PC-9 (cell line): ENCODE data around the gene COP1. TPM values are rescaled to one million over a fixed set of nuclear protein-coding genes. Genes with fewer than 3 reads are reported as not detected.

Experiments
- BruUV-seq: library from RNA; stranded (reverse); fragments of 400-500 nt; replicated peaks from 2 replicates; lab custom pipeline; 2021; lab: Mats Ljungman, UMichigan
- CTCF ChIA-PET: fragments of 300-600 bp; sonication (Branson Sonifier 250); formaldehyde crosslinking; loops from one replicate; lab custom pipeline; 2022; ENCODE audit warnings: antibody characterized with exemption; lab: Charles Lee
- POLR2A ChIA-PET: fragments of 300-600 bp; sonication (Branson Sonifier 250); formaldehyde crosslinking; loops from one replicate; lab custom pipeline; 2022; ENCODE audit warnings: antibody characterized with exemption; ENCODE audit not compliant: unreplicated experiment; lab: Charles Lee
- DNase-seq, 2 experiments: peaks; one replicate each; pipeline versions ENCODE4 v3.0.0 to v3.0.0-alpha.2; 2015 to 2022; ENCODE audit warnings: mixed read lengths in 1 of 2
- H2AFZ ChIP-seq: fragments of 200-600 bp; sonication (generic); 2 replicates; pipeline ENCODE4 v1.8.1; 2017; ENCODE audit warnings: antibody characterized with exemption
- H3F3A ChIP-seq: fragments of 200-600 bp; sonication (generic); 2 replicates; pipeline ENCODE4 v1.8.1; 2017; ENCODE audit warnings: antibody characterized with exemption, mild to moderate bottlenecking, low read depth; ENCODE audit not compliant: insufficient read depth
- H3K27ac ChIP-seq: fragments of 200-600 bp; sonication (generic); 2 replicates; pipeline ENCODE4 v1.6.1; 2016; ENCODE audit warnings: mixed run types
- H3K27me3 ChIP-seq: fragments of 200-600 bp; sonication (generic); 2 replicates; pipeline ENCODE4 v1.6.1; 2016; ENCODE audit warnings: low read depth, mixed run types; ENCODE audit not compliant: insufficient read depth
- H3K36me3 ChIP-seq: fragments of 200-600 bp; sonication (generic); 2 replicates; pipeline ENCODE4 v1.6.1; 2016; ENCODE audit warnings: low read depth, mixed run types
- H3K4me1 ChIP-seq: fragments of 200-600 bp; sonication (generic); replicated peaks from 2 replicates; pipeline ENCODE4 v1.6.1; 2016; ENCODE audit warnings: mixed run types; ENCODE audit not compliant: insufficient read depth
- H3K4me2 ChIP-seq: fragments of 200-600 bp; sonication (generic); 2 replicates; pipeline ENCODE4 v1.6.1; 2017; ENCODE audit warnings: mixed run types
- H3K4me3 ChIP-seq: fragments of 200-600 bp; sonication (generic); 2 replicates; pipeline ENCODE4 v1.6.1; 2016; ENCODE audit warnings: mixed run types
- H3K79me2 ChIP-seq: fragments of 200-600 bp; sonication (generic); 2 replicates; pipeline ENCODE4 v1.6.1; 2017; ENCODE audit warnings: low read depth, mixed run types
- H3K9me2 ChIP-seq: fragments of 200-600 bp; sonication (generic); 2 replicates; pipeline ENCODE4 v1.8.1; 2017; ENCODE audit warnings: mild to moderate bottlenecking; ENCODE audit not compliant: insufficient read depth
- H3K9me3 ChIP-seq: fragments of 200-600 bp; sonication (generic); 2 replicates; pipeline ENCODE4 v1.8.1; 2016; ENCODE audit warnings: low read depth; ENCODE audit not compliant: insufficient read depth
- H4K20me1 ChIP-seq: fragments of 200-600 bp; sonication (generic); 2 replicates; pipeline ENCODE4 v1.8.1; 2017; ENCODE audit not compliant: insufficient read depth
- EZH2 ChIP-seq: fragments of 200-600 bp; sonication (generic); IDR thresholded peaks from 2 replicates; pipeline ENCODE4 v1.8.0; 2017; ENCODE audit warnings: antibody characterized with exemption, low read depth
- intact Hi-C: fragments of 100-400 bp; cut with micrococcal nuclease; formaldehyde crosslinking; loops from one replicate; pipeline ENCODE4 v1.10.0; 2022; ENCODE audit not compliant: unreplicated experiment
- total RNA-seq: library from RNA; stranded (reverse); gene quantifications from 2 replicates; pipeline ENCODE4 v1.2.3, GENCODE V29; 2021
- TF ChIP-seq, protein P1 (sequence below): fragments of 200-600 bp; sonication (generic); conservative IDR thresholded peaks from 2 replicates; pipeline ENCODE4 v1.6.1; 2017; ENCODE audit warnings: mixed run types, antibody characterized with exemption, mild to moderate bottlenecking, moderate library complexity

Gene COP1
- total RNA-seq, 1 experiment from 2014 or later, result 38.0 TPM

DNA sequence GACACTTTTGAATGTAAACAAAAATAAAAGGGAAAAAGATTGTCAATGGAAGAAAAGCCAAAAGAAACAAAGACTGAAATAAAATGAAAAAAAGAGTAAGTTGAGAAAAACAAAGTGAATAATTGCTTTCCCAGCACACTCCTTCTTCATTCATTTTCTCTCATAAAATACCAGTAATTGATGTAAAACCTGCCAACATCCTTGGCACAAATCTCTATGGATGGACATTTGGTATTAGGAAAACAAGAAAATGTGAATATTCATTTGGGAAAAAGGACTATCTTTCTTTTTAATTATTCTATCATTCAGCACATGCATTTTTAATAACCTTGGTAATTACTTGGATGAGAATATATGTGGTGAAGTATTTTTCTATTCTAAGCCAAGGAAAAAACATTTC is 259.3 kb downstream of the COP1 start:
- H3K27me3 ChIP-seq, result no peaks in the 10 kb centered on the region
- BruUV-seq, result no TSS peak
- H3K4me3 ChIP-seq, result no peak overlapping the region
- no peaks in the 10 kb centered on the region for H3K9me3 ChIP-seq
- no peaks in the 10 kb centered on the region for H3F3A ChIP-seq
- no peaks in the 10 kb centered on the region for H3K9me2 ChIP-seq
- no peaks in the 10 kb centered on the region for H3K4me1 ChIP-seq
- no peak overlapping the region for H2AFZ ChIP-seq
- intact Hi-C loops, result no loop called here
- H3K36me3 ChIP-seq, result 0 out of 2 replicates have a peak, but pooled peaks cover 3% of the 10 kb centered on the region
- no peak for DNase-seq
- POLR2A ChIA-PET, result no interaction called here
- no peaks in the 10 kb centered on the region for H4K20me1 ChIP-seq
- no peak overlapping the region for H3K4me2 ChIP-seq
- TF ChIP-seq EZH2, result no peak
- TF ChIP-seq, protein P1, sequence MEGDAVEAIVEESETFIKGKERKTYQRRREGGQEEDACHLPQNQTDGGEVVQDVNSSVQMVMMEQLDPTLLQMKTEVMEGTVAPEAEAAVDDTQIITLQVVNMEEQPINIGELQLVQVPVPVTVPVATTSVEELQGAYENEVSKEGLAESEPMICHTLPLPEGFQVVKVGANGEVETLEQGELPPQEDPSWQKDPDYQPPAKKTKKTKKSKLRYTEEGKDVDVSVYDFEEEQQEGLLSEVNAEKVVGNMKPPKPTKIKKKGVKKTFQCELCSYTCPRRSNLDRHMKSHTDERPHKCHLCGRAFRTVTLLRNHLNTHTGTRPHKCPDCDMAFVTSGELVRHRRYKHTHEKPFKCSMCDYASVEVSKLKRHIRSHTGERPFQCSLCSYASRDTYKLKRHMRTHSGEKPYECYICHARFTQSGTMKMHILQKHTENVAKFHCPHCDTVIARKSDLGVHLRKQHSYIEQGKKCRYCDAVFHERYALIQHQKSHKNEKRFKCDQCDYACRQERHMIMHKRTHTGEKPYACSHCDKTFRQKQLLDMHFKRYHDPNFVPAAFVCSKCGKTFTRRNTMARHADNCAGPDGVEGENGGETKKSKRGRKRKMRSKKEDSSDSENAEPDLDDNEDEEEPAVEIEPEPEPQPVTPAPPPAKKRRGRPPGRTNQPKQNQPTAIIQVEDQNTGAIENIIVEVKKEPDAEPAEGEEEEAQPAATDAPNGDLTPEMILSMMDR, result no peak
- CTCF ChIA-PET, result no interaction called here
- no peaks in the 10 kb centered on the region for H3K79me2 ChIP-seq
- no peak overlapping the region for H3K27ac ChIP-seq

GRCh38 chr1:175944591-175944990 is 262.5 kb downstream of the COP1 start:
- no TSS peak for BruUV-seq
- Histone ChIP-seq H3K27me3 (no peaks in the 10 kb centered on the region), H3K4me1 (no peaks in the 10 kb centered on the region), H3F3A (no peaks in the 10 kb centered on the region), H4K20me1 (no peaks in the 10 kb centered on the region), H3K9me2 (no peaks in the 10 kb centered on the region), H3K79me2 (no peaks in the 10 kb centered on the region), H3K36me3 (no peaks in the 10 kb centered on the region), H2AFZ (no peak overlapping the region), H3K4me3 (no peak overlapping the region), H3K9me3 (no peaks in the 10 kb centered on the region), H3K27ac (no peak overlapping the region), H3K4me2 (no peak overlapping the region)
- CTCF ChIA-PET, result no interaction called here
- POLR2A ChIA-PET, result no interaction called here
- DNase-seq, result no peak
- intact Hi-C loops, result no loop called here
- TF ChIP-seq, protein P1, result no peak
- TF ChIP-seq EZH2, result no peak

DNA sequence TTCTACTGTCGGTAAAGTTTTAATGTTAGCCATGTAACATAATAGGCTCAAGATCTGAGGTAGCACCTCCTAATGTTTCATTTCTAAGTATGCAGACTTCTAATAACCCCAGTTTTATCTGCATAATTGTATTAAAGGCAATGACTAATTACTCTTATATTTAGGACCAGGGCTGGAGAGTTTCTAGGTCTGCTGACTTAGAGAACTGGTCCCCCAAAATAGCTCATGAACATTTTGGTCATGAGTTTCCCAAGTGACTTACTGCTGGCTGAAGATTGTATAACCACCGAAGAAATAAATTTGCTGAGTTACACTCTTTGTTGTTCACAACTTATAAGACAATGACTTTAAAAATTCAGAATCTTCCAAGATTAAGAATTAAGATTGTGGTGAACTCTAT is 265.9 kb downstream of the COP1 start:
- intact Hi-C loops, result no loop called here
- Histone ChIP-seq H2AFZ (no peak overlapping the region), H3K4me3 (no peak overlapping the region), H3K9me2 (no peaks in the 10 kb centered on the region), H3K4me2 (no peak overlapping the region), H3K27me3 (no peaks in the 10 kb centered on the region), H4K20me1 (no peaks in the 10 kb centered on the region; the same call in 1 of the 2 replicates), H3K4me1 (no peaks in the 10 kb centered on the region), H3K9me3 (no peaks in the 10 kb centered on the region), H3K27ac (no peak overlapping the region), H3K36me3 (no peaks in the 10 kb centered on the region), H3K79me2 (no peaks in the 10 kb centered on the region), H3F3A (no peaks in the 10 kb centered on the region)
- CTCF ChIA-PET, result no interaction called here
- POLR2A ChIA-PET, result no interaction called here
- TF ChIP-seq, protein P1, result no peak
- no peak for TF ChIP-seq EZH2
- BruUV-seq, result no TSS peak
- no peak for DNase-seq
